Fibroblast of villous mesenchyme (primary cell): ENCODE data around the gene STX1A. TPM values are rescaled to one million over a fixed set of nuclear protein-coding genes. Genes with fewer than 3 reads are reported as not detected.

Experiments used
- DNase-seq: peaks from one replicate; pipeline ENCODE4 v3.0.0-alpha.2; 2010; ENCODE audit warnings: low read depth
- H3K4me3 ChIP-seq: 2 replicates; pipeline ENCODE4 v1.5.1; 2011; ENCODE audit warnings: low read depth, mild to moderate bottlenecking, low read length
- CTCF ChIP-seq: IDR thresholded peaks from 2 replicates; pipeline ENCODE4 v1.5.1; 2012; ENCODE audit warnings: low read depth, mild to moderate bottlenecking, low read length; ENCODE audit not compliant: insufficient read depth
- total RNA-seq: library from RNA; depleted of rRNA; stranded (reverse); fragments of >200 nt; gene quantifications from 2 replicates; pipeline ENCODE4 v1.2.3, GENCODE V29; 2012

The STX1A gene
- total RNA-seq, 1 donor, result 8.2 TPM

DNA sequence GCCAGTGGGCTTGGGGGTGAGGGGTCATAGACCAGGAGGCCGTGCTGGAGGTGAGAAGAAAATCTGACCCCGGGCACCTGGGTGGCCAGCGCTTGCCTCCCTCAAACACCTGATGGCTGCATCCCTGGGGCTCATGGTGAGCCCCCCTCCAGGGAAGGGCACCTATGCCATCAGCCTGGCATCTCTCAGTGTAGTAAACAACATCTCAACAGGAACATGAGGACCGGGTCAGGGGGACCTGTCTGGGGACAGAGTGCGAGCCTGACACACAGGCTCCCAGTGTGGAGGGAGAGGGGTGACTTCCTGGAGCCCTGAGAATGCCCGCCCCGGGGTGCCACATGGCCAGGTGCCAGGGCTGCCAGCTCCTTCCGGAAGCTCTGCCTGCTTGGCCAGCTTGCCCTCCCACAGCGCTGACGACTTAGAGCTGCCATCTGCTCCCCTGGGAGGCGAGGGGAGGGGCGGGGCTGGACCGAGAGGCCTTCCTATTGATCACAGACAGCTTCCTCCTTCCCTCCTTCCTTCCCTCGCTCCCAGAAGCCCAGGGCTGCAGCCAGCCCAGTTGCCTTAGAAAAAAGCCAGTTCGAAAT lies 12.3 kb downstream of the STX1A start:
- no peak for TF ChIP-seq CTCF
- DNase-seq, result no peak
- no peak overlapping the region for H3K4me3 ChIP-seq

- H3K4me3 ChIP-seq, result no peak overlapping the region
- DNase-seq, result no peak
- TF ChIP-seq CTCF, result no peak
These were observed 13.1 kb downstream of the STX1A start for GRCh38 chr7:73706126-73707044.

DNA sequence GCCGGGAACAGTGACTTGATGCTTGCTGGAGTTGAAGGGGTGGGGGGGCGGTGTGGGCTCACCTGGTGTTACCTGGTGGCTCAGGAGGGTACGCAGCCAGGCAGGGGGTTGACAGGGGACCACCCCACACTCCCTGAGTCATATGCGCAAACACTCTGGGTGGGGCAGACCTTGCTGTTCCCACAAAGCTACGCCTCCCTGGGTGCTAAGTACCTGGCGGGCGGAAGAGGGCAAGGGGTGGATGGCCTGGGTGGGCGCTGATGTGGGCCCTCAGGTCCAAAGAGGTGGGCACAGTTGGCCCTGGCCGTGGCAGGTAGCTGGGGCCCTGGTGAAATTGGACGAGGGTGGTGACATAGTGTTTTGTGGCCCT lies 13.9 kb downstream of the STX1A start:
- no peak for TF ChIP-seq CTCF
- no peak for DNase-seq
- no peak overlapping the region for H3K4me3 ChIP-seq

GRCh38 chr7:73704640-73705550 lies 14.6 kb downstream of the STX1A start:
- no peak overlapping the region for H3K4me3 ChIP-seq
- DNase-seq, result peak; percentile 56
- no peak for TF ChIP-seq CTCF

GRCh38 chr7:73703757-73704639 lies 15.5 kb downstream of the STX1A start:
- H3K4me3 ChIP-seq, result no peak overlapping the region
- no peak for TF ChIP-seq CTCF
- DNase-seq, result peak; percentile 58

- no peak for DNase-seq
- TF ChIP-seq CTCF, result no peak
- H3K4me3 ChIP-seq, result no peak overlapping the region
These were observed 16.2 kb downstream of the STX1A start for GRCh38 chr7:73703225-73703624.
